ENCODE measurements around the gene CTDSPL2. TPM values are rescaled to one million over a fixed set of nuclear protein-coding genes. Genes with fewer than 3 reads are reported as not detected.

The CTDSPL2 gene
- total RNA-seq, 3 donors from 2014 or later, result 48.3 to 101 (median 77.0) TPM

GRCh38 chr15:44532689-44533088, 105.3 kb downstream of the CTDSPL2 start:
- intact Hi-C loops (cut with DNase I; ENCODE audit: low total_unique reads), result no loop called here
- Histone ChIP-seq H3K27ac (no peak overlapping the region), H3K36me3 (no peaks in the 10 kb centered on the region), H3K27me3 (no peaks in the 10 kb centered on the region), H3K4me3 (no peak overlapping the region), H3K9me3 (no peaks in the 10 kb centered on the region), H3K4me1 (peaks cover 0 to 5% of the 10 kb centered on the region in 2 donors)
- DNase-seq (ENCODE audit: low spot score in 2 of 2), result no peak
- TF ChIP-seq POLR2AphosphoS5 (IDR thresholded peaks at IDR 0.05) (no peak), POLR2A (IDR thresholded peaks at IDR 0.05) (no peak), CTCF (IDR thresholded peaks at IDR 0.05) (no peak)

GRCh38 chr15:44535092-44535491, 107.7 kb downstream of the CTDSPL2 start:
- Histone ChIP-seq H3K4me1 (peaks cover 0 to 11% of the 10 kb centered on the region in 2 donors), H3K4me3 (no peak overlapping the region), H3K9me3 (no peaks in the 10 kb centered on the region), H3K27me3 (no peaks in the 10 kb centered on the region), H3K36me3 (no peaks in the 10 kb centered on the region), H3K27ac (no peak overlapping the region)
- intact Hi-C loops (cut with DNase I; ENCODE audit: low total_unique reads), result no loop called here
- TF ChIP-seq POLR2A (IDR thresholded peaks at IDR 0.05) (no peak), POLR2AphosphoS5 (IDR thresholded peaks at IDR 0.05) (no peak), CTCF (IDR thresholded peaks at IDR 0.05) (no peak)
- no peak for DNase-seq (ENCODE audit: low spot score in 2 of 2)

- Histone ChIP-seq H3K4me3 (peak overlapping the region; percentile 68 to 97 (median 78)), H3K27ac (peak overlapping the region; percentile 98 to 99), H3K9me3 (no peaks in the 10 kb centered on the region), H3K27me3 (no peaks in the 10 kb centered on the region), H3K4me1 (peaks cover 0 to 11% of the 10 kb centered on the region in 2 donors), H3K36me3 (no peaks in the 10 kb centered on the region)
- TF ChIP-seq POLR2A (IDR thresholded peaks at IDR 0.05) (no peak), POLR2AphosphoS5 (IDR thresholded peaks at IDR 0.05) (no peak), CTCF (IDR thresholded peaks at IDR 0.05) (no peak)
- DNase-seq (ENCODE audit: low spot score in 2 of 2), result no peak
- intact Hi-C loops (cut with DNase I; ENCODE audit: low total_unique reads), result no loop called here
Measured at GRCh38 chr15:44535523-44536301, 108.3 kb downstream of the CTDSPL2 start.

GRCh38 chr15:44536302-44536961, 109.0 kb downstream of the CTDSPL2 start:
- H3K9me3 ChIP-seq, result no peaks in the 10 kb centered on the region
- peak; percentile 86 to 87 for DNase-seq (ENCODE audit: low spot score in 2 of 2)
- peaks cover 0 to 17% of the 10 kb centered on the region in 2 donors for H3K4me1 ChIP-seq
- peak; percentile 77 to 85 (median 85) for TF ChIP-seq POLR2AphosphoS5 (IDR thresholded peaks at IDR 0.05)
- peak; percentile 34 to 54 (median 50) for TF ChIP-seq CTCF (IDR thresholded peaks at IDR 0.05)
- peak; percentile 55 for TF ChIP-seq POLR2A (IDR thresholded peaks at IDR 0.05)
- intact Hi-C loops (cut with DNase I; ENCODE audit: low total_unique reads), result no loop called here
- H3K36me3 ChIP-seq, result no peaks in the 10 kb centered on the region
- peak overlapping the region; percentile 68 to 97 (median 78) for H3K4me3 ChIP-seq
- no peaks in the 10 kb centered on the region for H3K27me3 ChIP-seq
- peak overlapping the region; percentile 98 to 99 for H3K27ac ChIP-seq

All from breast epithelium (tissue), 4 donors.